DND-41 (cell line): ENCODE results near the gene ZC3H18.

Experiments
- ATAC-seq: fragments of 200-7000 bp; cut with Tn5 transposase; 3 replicates; pipeline ENCODE4 v1.9.1; 2021; ENCODE audit warnings: low read depth; ENCODE audit not compliant: insufficient read depth
- DNase-seq: peaks from one replicate; pipeline ENCODE4 v3.0.0-alpha.2; 2020
- H2AFZ ChIP-seq: 2 replicates; pipeline ENCODE4 v1.6.0; 2012; ENCODE audit warnings: low read depth, low read length
- H3K27ac ChIP-seq: 2 replicates; pipeline ENCODE4 v1.5.1; 2012; ENCODE audit warnings: low read length, inconsistent platforms
- H3K27me3 ChIP-seq: fragments of 200-600 bp; sonication (generic); 2 replicates; pipeline ENCODE4 v1.6.0; 2012; ENCODE audit warnings: low read length, mild to moderate bottlenecking, inconsistent platforms; ENCODE audit not compliant: insufficient read depth, poor library complexity
- H3K36me3 ChIP-seq: 2 replicates; pipeline ENCODE4 v1.5.1; 2012; ENCODE audit warnings: low read length, inconsistent platforms; ENCODE audit not compliant: insufficient read depth
- H3K4me1 ChIP-seq: 2 replicates; pipeline ENCODE4 v1.5.1; 2012; ENCODE audit warnings: mild to moderate bottlenecking, low read length; ENCODE audit not compliant: insufficient read depth
- H3K4me2 ChIP-seq: 2 replicates; pipeline ENCODE4 v1.6.0; 2012; ENCODE audit warnings: mild to moderate bottlenecking, moderate library complexity, low read length, inconsistent platforms; ENCODE audit not compliant: insufficient read depth
- H3K4me3 ChIP-seq, 2 experiments: fragments of 200-600 bp in 1 of 2; shearing (Covaris generic) in 1 of 2; 2 replicates each; pipeline ENCODE4 v1.5.1; 2012 to 2016; ENCODE audit warnings: inconsistent platforms in 2 of 2, low read length in 2 of 2, mild to moderate bottlenecking in 2 of 2, low read depth in 1 of 2, moderate library complexity in 1 of 2
- H3K79me2 ChIP-seq: 2 replicates; pipeline ENCODE4 v1.6.0; 2012; ENCODE audit warnings: low read length, inconsistent platforms; ENCODE audit not compliant: insufficient read depth
- H3K9ac ChIP-seq: 2 replicates; pipeline ENCODE4 v1.6.0; 2012; ENCODE audit warnings: low read depth, mild to moderate bottlenecking, inconsistent platforms, low read length, moderate library complexity
- H3K9me3 ChIP-seq: 2 replicates; pipeline ENCODE4 v1.5.1; 2012; ENCODE audit warnings: low read length, moderate library complexity, mild to moderate bottlenecking, inconsistent platforms; ENCODE audit not compliant: insufficient read depth, severe bottlenecking
- H4K20me1 ChIP-seq: 2 replicates; pipeline ENCODE4 v1.6.0; 2012; ENCODE audit warnings: low read length; ENCODE audit not compliant: insufficient read depth
- CTCF ChIP-seq: IDR thresholded peaks from 2 replicates; pipeline ENCODE4 v1.5.1; 2012; ENCODE audit warnings: borderline replicate concordance, low read length, moderate library complexity, mild to moderate bottlenecking; ENCODE audit not compliant: poor library complexity, severe bottlenecking; ENCODE audit errors: extremely low read depth
- EZH2 ChIP-seq: IDR thresholded peaks from 3 replicates; pipeline ENCODE4 v1.6.1; 2012; ENCODE audit warnings: borderline replicate concordance, low read depth, mild to moderate bottlenecking, moderate library complexity, low read length, inconsistent platforms; ENCODE audit not compliant: severe bottlenecking

The ZC3H18 gene

GRCh38 chr16:88599092-88599733 is 29.0 kb downstream of the ZC3H18 start:
- Histone ChIP-seq H3K36me3 (peaks cover 81% of the 10 kb centered on the region), H2AFZ (no peak overlapping the region), H4K20me1 (peaks cover 46% of the 10 kb centered on the region), H3K4me3 (no peak overlapping the region), H3K79me2 (peaks cover 49% of the 10 kb centered on the region), H3K9me3 (no peaks in the 10 kb centered on the region), H3K9ac (no peak overlapping the region), H3K27ac (no peak overlapping the region), H3K4me1 (no peaks in the 10 kb centered on the region), H3K4me2 (no peak overlapping the region), H3K27me3 (no peaks in the 10 kb centered on the region)
- DNase-seq = no peak
- ATAC-seq = no peak
- TF ChIP-seq EZH2 (no peak), CTCF (no peak)

- Histone ChIP-seq H3K4me1 (no peaks in the 10 kb centered on the region), H3K4me2 (no peak overlapping the region), H3K27me3 (no peaks in the 10 kb centered on the region), H2AFZ (no peak overlapping the region), H3K9ac (no peak overlapping the region), H3K36me3 (peaks cover 82% of the 10 kb centered on the region), H3K4me3 (no peak overlapping the region), H3K9me3 (no peaks in the 10 kb centered on the region), H3K79me2 (peaks cover 45% of the 10 kb centered on the region), H4K20me1 (peaks cover 42% of the 10 kb centered on the region), H3K27ac (no peak overlapping the region)
- TF ChIP-seq CTCF = no peak
- TF ChIP-seq EZH2 = no peak
- no peak for ATAC-seq
- no peak for DNase-seq
Measured at GRCh38 chr16:88599825-88600538, 29.8 kb downstream of the ZC3H18 start.

GRCh38 chr16:88600539-88600896 is 30.3 kb downstream of the ZC3H18 start:
- H3K9ac ChIP-seq = no peak overlapping the region
- no peaks in the 10 kb centered on the region for H3K9me3 ChIP-seq
- TF ChIP-seq CTCF (no peak), EZH2 (no peak)
- no peaks in the 10 kb centered on the region for H3K27me3 ChIP-seq
- no peak overlapping the region for H3K4me2 ChIP-seq
- H2AFZ ChIP-seq = no peak overlapping the region
- H3K4me1 ChIP-seq = no peaks in the 10 kb centered on the region
- ATAC-seq = no peak
- H4K20me1 ChIP-seq = peaks cover 40% of the 10 kb centered on the region
- no peak overlapping the region for H3K4me3 ChIP-seq
- H3K27ac ChIP-seq = no peak overlapping the region
- H3K36me3 ChIP-seq = peaks cover 84% of the 10 kb centered on the region
- H3K79me2 ChIP-seq = peaks cover 45% of the 10 kb centered on the region
- no peak for DNase-seq
